Activated CD8-positive, alpha-beta memory T cell treated with anti-CD3 and anti-CD28 coated beads, Interleukin-2, amount 50 U/mL, for 24 hours (primary cell): ENCODE results near the gene DUSP28.

Experiments
- DNase-seq: peaks from one replicate; pipeline ENCODE4 v3.0.0-alpha.2; 2020; ENCODE audit errors: extremely low read depth

DUSP28 gene

GRCh38 chr2:240585681-240586197, 25.6 kb downstream of the DUSP28 start:
- no peak for DNase-seq

GRCh38 chr2:240586198-240586918, 26.2 kb downstream of the DUSP28 start, which contains the start of gene CAPN10:
TSS of gene CAPN10 (plus strand) at chr2:240586734. CDS start at chr2:240586912, 178 bp downstream.
- DNase-seq: peak; percentile 93

GRCh38 chr2:240586919-240587800, 27.0 kb downstream of the DUSP28 start:
- DNase-seq: no peak

GRCh38 chr2:240588006-240588655, 28.0 kb downstream of the DUSP28 start:
- no peak for DNase-seq

GRCh38 chr2:240588669-240589068, 28.5 kb downstream of the DUSP28 start:
- DNase-seq: no peak

- no peak for DNase-seq
Measured at GRCh38 chr2:240589375-240589774, 29.2 kb downstream of the DUSP28 start.

- no peak for DNase-seq
Measured at GRCh38 chr2:240589850-240590525, 29.8 kb downstream of the DUSP28 start.

- no peak for DNase-seq
Measured at GRCh38 chr2:240590681-240591111, 30.5 kb downstream of the DUSP28 start.

- DNase-seq: no peak
Measured at GRCh38 chr2:240591226-240591625, 31.1 kb downstream of the DUSP28 start.

GRCh38 chr2:240591784-240592183, 31.6 kb downstream of the DUSP28 start:
- DNase-seq: no peak

- no peak for DNase-seq
Measured at GRCh38 chr2:240593026-240593702, 33.0 kb downstream of the DUSP28 start.

- no peak for DNase-seq
Measured at GRCh38 chr2:240593703-240594451, 33.7 kb downstream of the DUSP28 start.

GRCh38 chr2:240594511-240595380, 34.6 kb downstream of the DUSP28 start:
- DNase-seq: no peak

- no peak for DNase-seq
Measured at GRCh38 chr2:240595381-240596079, 35.4 kb downstream of the DUSP28 start.

GRCh38 chr2:240596080-240596460, 35.9 kb downstream of the DUSP28 start:
- no peak for DNase-seq

GRCh38 chr2:240596491-240596931, 36.4 kb downstream of the DUSP28 start:
- DNase-seq: no peak

- no peak for DNase-seq
Measured at GRCh38 chr2:240597054-240597418, 36.9 kb downstream of the DUSP28 start.

GRCh38 chr2:240597419-240598181, 37.4 kb downstream of the DUSP28 start:
- no peak for DNase-seq
